HG02623 (cell line): ENCODE data around the gene MYO5B.

Experiments used
- ATAC-seq: cut with Tn5 transposase; IDR thresholded peaks from one replicate; pipeline ENCODE4 v1.9.1; 2021; ENCODE audit warnings: moderate library complexity; ENCODE audit not compliant: unreplicated experiment

The MYO5B gene

GRCh38 chr18:50189160-50189559, 5.8 kb downstream of the MYO5B start:
- ATAC-seq, result peak; percentile 70

DNA sequence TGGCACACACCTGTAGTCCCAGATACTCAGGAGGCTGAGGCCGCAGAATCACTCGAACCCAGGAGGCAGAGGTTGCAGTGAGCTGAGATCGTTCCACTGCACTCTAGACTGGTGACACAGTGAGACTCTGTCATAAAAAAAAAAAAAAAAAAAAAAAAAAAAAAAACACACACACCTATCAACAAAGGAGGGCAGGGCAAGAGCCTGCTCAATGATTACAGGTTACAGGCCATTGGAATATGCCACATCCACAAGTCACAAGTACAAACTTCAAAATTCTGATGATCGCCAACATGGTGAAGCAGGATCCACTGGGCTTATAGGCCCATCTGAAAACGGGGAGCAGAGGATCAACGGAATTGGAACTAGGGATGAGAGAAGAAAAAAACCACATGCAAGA, 6.3 kb downstream of the MYO5B start:
- no peak for ATAC-seq

- no peak for ATAC-seq
Observed at GRCh38 chr18:50187659-50188058, 7.3 kb downstream of the MYO5B start.

GRCh38 chr18:50186385-50186784, 8.6 kb downstream of the MYO5B start:
- no peak for ATAC-seq

- ATAC-seq, result no peak
Observed at GRCh38 chr18:50183556-50183955, 11.4 kb downstream of the MYO5B start.

DNA sequence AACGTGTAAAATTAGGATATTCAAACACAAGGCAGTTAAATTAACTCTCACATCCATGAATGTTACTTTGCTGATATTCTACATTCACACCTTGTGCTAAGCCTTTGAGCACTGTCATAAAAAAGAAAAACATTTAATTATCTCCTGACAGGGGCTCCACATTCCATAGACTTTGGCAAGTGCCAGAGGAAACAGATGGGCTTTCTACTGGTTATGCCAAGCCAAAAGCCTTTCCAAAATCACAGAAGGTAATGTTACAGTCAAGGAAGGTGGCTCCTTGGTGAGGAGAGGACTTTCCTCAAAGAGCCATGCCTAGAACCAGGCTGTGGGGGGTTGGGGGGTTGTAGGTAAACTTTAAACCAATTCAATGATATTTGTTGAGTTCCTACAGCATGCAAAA, 12.4 kb downstream of the MYO5B start:
- no peak for ATAC-seq

- ATAC-seq, result no peak
Observed at GRCh38 chr18:50181590-50181989, 13.4 kb downstream of the MYO5B start.

GRCh38 chr18:50179465-50179864, 15.5 kb downstream of the MYO5B start:
- ATAC-seq, result no peak

GRCh38 chr18:50177294-50177992, 17.5 kb downstream of the MYO5B start:
- no peak for ATAC-seq

DNA sequence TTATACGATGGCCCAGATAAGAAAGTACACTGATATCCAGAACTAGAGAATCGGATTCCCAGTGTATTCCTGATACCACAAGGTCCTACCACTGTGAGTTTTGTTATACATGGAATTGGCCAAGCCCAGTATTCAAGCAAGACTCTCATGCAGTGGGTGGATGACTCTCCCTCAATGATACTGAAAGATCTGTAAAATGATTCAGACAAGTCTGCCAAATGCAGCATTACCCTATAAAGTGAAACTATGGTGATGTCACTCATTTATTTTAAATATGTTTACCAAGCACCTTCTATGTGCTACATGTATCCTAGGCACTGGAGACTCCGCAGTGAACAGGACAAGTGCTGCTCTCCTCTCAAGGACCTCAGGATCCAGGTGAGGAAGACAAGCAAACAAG, 22.6 kb downstream of the MYO5B start:
- no peak for ATAC-seq

DNA sequence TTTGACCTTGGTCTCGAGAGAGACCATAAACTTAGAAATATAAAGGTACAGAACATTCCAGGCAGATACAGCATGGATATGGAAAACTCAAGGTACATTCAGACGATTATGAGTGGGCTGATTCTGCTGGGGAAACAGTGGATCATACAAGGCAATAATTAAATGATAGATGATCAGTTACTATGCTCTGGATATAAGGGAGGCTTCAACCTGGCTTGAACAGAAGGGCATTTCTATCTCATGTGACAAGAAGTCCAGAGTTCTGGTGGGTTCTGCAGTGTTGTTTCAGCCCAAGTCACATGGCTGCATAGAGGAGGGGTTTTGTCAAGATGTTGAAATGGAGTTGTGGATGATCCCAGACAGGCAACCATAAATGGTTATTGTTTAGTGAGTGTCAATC, 23.5 kb downstream of the MYO5B start:
- ATAC-seq, result no peak

- no peak for ATAC-seq
Observed at GRCh38 chr18:50170004-50170403, 24.9 kb downstream of the MYO5B start.

- no peak for ATAC-seq
Observed at GRCh38 chr18:50169149-50169548, 25.8 kb downstream of the MYO5B start.

- no peak for ATAC-seq
Observed at GRCh38 chr18:50167966-50168365, 27.0 kb downstream of the MYO5B start.

DNA sequence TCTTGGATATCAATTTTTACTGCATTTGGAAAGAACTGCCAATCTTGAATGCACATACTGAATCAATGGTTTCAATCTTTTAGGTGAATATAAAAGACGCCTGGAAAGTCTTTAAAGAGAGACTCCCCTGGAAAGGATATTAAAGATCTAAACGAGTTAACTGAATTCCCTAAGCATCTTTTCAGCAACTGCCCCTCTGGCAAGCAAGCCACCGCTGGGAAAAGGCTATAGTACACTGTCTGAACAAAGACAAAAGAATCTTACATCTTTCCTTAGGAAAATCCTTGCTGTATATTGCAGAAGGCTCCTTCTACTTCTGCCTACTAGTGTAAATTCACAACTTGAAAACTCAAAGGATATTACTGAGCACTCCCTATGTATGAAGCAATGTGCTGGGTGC, 28.0 kb downstream of the MYO5B start:
- no peak for ATAC-seq

GRCh38 chr18:50163505-50163904, 31.4 kb downstream of the MYO5B start:
- no peak for ATAC-seq

- ATAC-seq, result no peak
Observed at GRCh38 chr18:50162486-50163304, 32.3 kb downstream of the MYO5B start.

GRCh38 chr18:50161597-50162205, 33.2 kb downstream of the MYO5B start:
- ATAC-seq, result no peak

GRCh38 chr18:50159654-50160046, 35.3 kb downstream of the MYO5B start:
- no peak for ATAC-seq

DNA sequence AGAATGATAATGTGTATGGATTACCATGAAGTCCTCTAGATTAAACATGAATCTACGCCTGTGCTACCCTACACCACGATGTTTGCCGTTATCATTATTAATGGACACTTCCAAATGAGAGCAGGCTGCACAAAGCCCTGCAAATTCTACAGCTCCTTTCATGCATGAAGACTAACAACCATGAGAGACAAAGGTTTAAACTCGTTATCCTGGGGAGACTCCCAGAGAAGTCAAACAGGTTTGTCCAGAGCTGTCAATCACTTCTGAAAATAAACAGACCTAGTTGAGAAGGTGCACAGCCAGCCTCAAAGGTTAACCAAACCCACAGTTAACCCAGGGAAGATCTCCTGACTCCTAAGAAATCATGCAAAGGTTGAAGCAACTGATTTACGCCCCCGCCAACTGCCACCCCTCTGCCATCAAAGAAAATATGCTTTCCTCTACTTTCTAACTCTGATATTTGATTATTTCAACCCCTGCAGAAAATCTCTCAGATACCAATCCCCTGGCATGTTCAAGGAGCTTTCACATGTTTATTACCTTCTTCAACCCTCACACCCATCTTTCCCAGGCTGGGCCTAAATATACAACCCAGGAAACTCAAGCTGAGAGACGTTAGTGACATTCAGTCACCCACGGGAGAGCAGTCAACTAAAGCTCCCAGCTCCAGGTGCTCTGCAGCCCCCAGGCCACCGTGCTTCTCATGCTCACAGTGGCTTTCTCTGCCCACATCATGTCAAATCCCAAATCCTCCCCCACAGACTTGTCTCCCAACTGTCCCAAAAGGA, 35.9 kb downstream of the MYO5B start:
- no peak for ATAC-seq

DNA sequence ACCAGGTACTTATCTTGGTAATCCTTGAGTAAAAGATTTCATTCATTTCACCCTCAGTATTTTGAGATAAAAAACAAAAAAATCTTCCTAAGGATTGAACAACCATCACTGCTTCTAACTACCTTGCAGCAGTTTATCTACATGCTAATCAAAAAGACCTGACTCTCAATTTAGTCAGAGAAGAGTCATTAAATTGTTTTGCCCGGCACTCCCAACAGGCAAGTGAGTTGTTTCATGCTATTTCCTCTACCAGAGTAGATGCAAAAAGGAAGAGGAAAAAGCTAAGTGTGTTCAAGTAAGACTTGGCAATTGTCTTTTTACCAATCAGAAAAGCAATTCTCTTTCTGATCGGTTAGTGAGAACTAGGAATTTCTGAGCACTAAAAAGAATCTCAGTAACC, 39.5 kb downstream of the MYO5B start:
- ATAC-seq, result no peak
